H9 (cell line): Measurements from ENCODE around the gene B4GALNT2. TPM values are rescaled to one million over a fixed set of nuclear protein-coding genes. Genes with fewer than 3 reads are reported as not detected.

ENCODE experiments used
- DNase-seq: peaks from one replicate; pipeline ENCODE4 v3.0.0-alpha.2; 2017
- H2AFZ ChIP-seq: one replicate; pipeline ENCODE4 v1.6.1; 2013; ENCODE audit warnings: mild to moderate bottlenecking, low read length, control low read depth, moderate library complexity
- H2AK5ac ChIP-seq: 2 replicates; pipeline ENCODE4 v1.6.1; 2013; ENCODE audit warnings: low read length, control low read depth, mixed read lengths; ENCODE audit not compliant: insufficient read length
- H2BK120ac ChIP-seq: one replicate; pipeline ENCODE4 v1.6.1; 2013; ENCODE audit warnings: low read depth, mild to moderate bottlenecking, low read length, control low read depth, inconsistent platforms; ENCODE audit not compliant: poor library complexity, severe bottlenecking
- H2BK12ac ChIP-seq: 2 replicates; pipeline ENCODE4 v1.6.1; 2013; ENCODE audit warnings: low read length, control low read depth, mixed read lengths, low read depth; ENCODE audit not compliant: insufficient read length
- H2BK15ac ChIP-seq: 2 replicates; pipeline ENCODE4 v1.6.1; 2013; ENCODE audit warnings: low read depth, low read length, control low read depth
- H2BK20ac ChIP-seq: one replicate; pipeline ENCODE4 v1.6.1; 2013; ENCODE audit warnings: low read depth, mild to moderate bottlenecking, low read length, control low read depth, inconsistent platforms; ENCODE audit not compliant: poor library complexity, severe bottlenecking
- H2BK5ac ChIP-seq: 2 replicates; pipeline ENCODE4 v1.6.1; 2013; ENCODE audit warnings: low read length, control low read depth, mixed read lengths; ENCODE audit not compliant: insufficient read length
- H3K14ac ChIP-seq: 2 replicates; pipeline ENCODE4 v1.6.1; 2013; ENCODE audit warnings: low read length, control low read depth; ENCODE audit not compliant: insufficient read depth
- H3K18ac ChIP-seq: 2 replicates; pipeline ENCODE4 v1.6.1; 2013; ENCODE audit warnings: low read depth, mild to moderate bottlenecking, mixed read lengths, low read length, control low read depth; ENCODE audit not compliant: insufficient read length
- H3K23ac ChIP-seq: 2 replicates; pipeline ENCODE4 v1.6.1; 2013; ENCODE audit warnings: low read length, control low read depth, mixed read lengths, low read depth; ENCODE audit not compliant: insufficient read length
- H3K23me2 ChIP-seq: 2 replicates; pipeline ENCODE4 v1.6.1; 2013; ENCODE audit warnings: low read depth, mild to moderate bottlenecking, mixed read lengths, low read length, control low read depth; ENCODE audit not compliant: insufficient read length, poor library complexity, severe bottlenecking
- H3K27ac ChIP-seq: 2 replicates; pipeline ENCODE4 v1.5.1; 2013; ENCODE audit warnings: low read length, control low read depth, mixed read lengths, low read depth; ENCODE audit not compliant: insufficient read length
- H3K27me3 ChIP-seq: 2 replicates; pipeline ENCODE4 v1.6.1; 2013; ENCODE audit warnings: low read length, control low read depth, inconsistent platforms; ENCODE audit not compliant: insufficient read depth
- H3K4ac ChIP-seq: 2 replicates; pipeline ENCODE4 v1.6.1; 2013; ENCODE audit warnings: low read depth, mild to moderate bottlenecking, control low read depth, inconsistent platforms, low read length, moderate library complexity
- H3K4me1 ChIP-seq: 2 replicates; pipeline ENCODE4 v1.6.1; 2013; ENCODE audit warnings: low read length, control low read depth, inconsistent platforms; ENCODE audit not compliant: insufficient read depth
- H3K4me2 ChIP-seq: 2 replicates; pipeline ENCODE4 v1.6.1; 2013; ENCODE audit warnings: low read length, control low read depth, mixed read lengths; ENCODE audit not compliant: insufficient read length, insufficient read depth
- H3K56ac ChIP-seq: 2 replicates; pipeline ENCODE4 v1.6.1; 2013; ENCODE audit warnings: low read depth, mild to moderate bottlenecking, mixed read lengths, low read length, control low read depth; ENCODE audit not compliant: insufficient read length
- H3K79me1 ChIP-seq: 2 replicates; pipeline ENCODE4 v1.6.1; 2013; ENCODE audit warnings: low read depth, mild to moderate bottlenecking, moderate library complexity, low read length, control low read depth, inconsistent platforms; ENCODE audit not compliant: insufficient read depth, poor library complexity, severe bottlenecking
- H3K79me2 ChIP-seq: 2 replicates; pipeline ENCODE4 v1.6.1; 2013; ENCODE audit warnings: low read length, control low read depth, inconsistent platforms; ENCODE audit not compliant: insufficient read depth
- H3K9ac ChIP-seq: 2 replicates; pipeline ENCODE4 v1.6.1; 2013; ENCODE audit warnings: low read length, control low read depth, mixed read lengths; ENCODE audit not compliant: insufficient read length; ENCODE audit errors: extremely low read depth
- H3K9me3 ChIP-seq: one replicate; pipeline ENCODE4 v1.6.1; 2013; ENCODE audit warnings: low read depth, low read length, inconsistent platforms; ENCODE audit not compliant: control insufficient read depth
- H3T11ph ChIP-seq: one replicate; pipeline ENCODE4 v1.6.1; 2013; ENCODE audit warnings: mild to moderate bottlenecking, low read length, control low read depth, inconsistent platforms
- H4K20me1 ChIP-seq: one replicate; pipeline ENCODE4 v1.6.1; 2013; ENCODE audit not compliant: control insufficient read depth, insufficient read length, insufficient read depth
- H4K5ac ChIP-seq: 2 replicates; pipeline ENCODE4 v1.6.1; 2013; ENCODE audit warnings: low read depth, mild to moderate bottlenecking, mixed read lengths, low read length, control low read depth; ENCODE audit not compliant: insufficient read length
- H4K8ac ChIP-seq: replicated peaks from 2 replicates; pipeline ENCODE4 v1.6.1; 2013; ENCODE audit warnings: low read length, control low read depth, mixed read lengths, low read depth; ENCODE audit not compliant: insufficient read length
- H4K91ac ChIP-seq: 2 replicates; pipeline ENCODE4 v1.6.1; 2013; ENCODE audit warnings: low read depth, mild to moderate bottlenecking, moderate library complexity, mixed read lengths, low read length, control low read depth; ENCODE audit not compliant: insufficient read length
- H3K27ac Mint-ChIP-seq, 3 experiments: 2 replicates in 2 of 3; 3 replicates in 1 of 3; pipeline ENCODE4 v1.8.0; 2020 to 2021; ENCODE audit warnings: mixed read lengths in 3 of 3, mild to moderate bottlenecking in 1 of 3, moderate library complexity in 1 of 3
- H3K27me3 Mint-ChIP-seq: 2 replicates; pipeline ENCODE4 v1.8.0; 2021; ENCODE audit warnings: low read depth, mild to moderate bottlenecking, moderate library complexity, mixed read lengths
- H3K36me3 Mint-ChIP-seq, 3 experiments: 2 replicates in 2 of 3; 3 replicates in 1 of 3; pipeline ENCODE4 v1.8.0; 2020 to 2021; ENCODE audit warnings: low read depth in 3 of 3, mixed read lengths in 3 of 3; ENCODE audit not compliant: insufficient read depth in 1 of 3
- H3K4me1 Mint-ChIP-seq, 2 experiments: 2 replicates each; pipeline ENCODE4 v1.8.0; 2020; ENCODE audit warnings: mixed read lengths in 2 of 2
- H3K4me3 Mint-ChIP-seq, 2 experiments: 2 replicates in 1 of 2; 3 replicates in 1 of 2; pipeline ENCODE4 v1.8.0; 2020 to 2021; ENCODE audit warnings: mild to moderate bottlenecking in 2 of 2, mixed read lengths in 2 of 2, moderate library complexity in 1 of 2
- H3K9me3 Mint-ChIP-seq, 2 experiments: 2 replicates in 1 of 2; 3 replicates in 1 of 2; pipeline ENCODE4 v1.8.0; 2020; ENCODE audit warnings: mild to moderate bottlenecking in 2 of 2, mixed read lengths in 2 of 2, moderate library complexity in 1 of 2
- WGBS: extraction: QIAGEN DNeasy Blood & Tissue Kit; methylation state at CpG from one replicate; pipeline ENCODE4 v1.1.7; 2013; ENCODE audit warnings: missing lambda C conversion rate, low lambda C conversion rate, mixed read lengths; ENCODE audit not compliant: insufficient read length; ENCODE audit errors: extremely low coverage; 5-methylcytosine and 5-hydroxymethylcytosine counted together
- total RNA-seq: library from RNA; stranded (reverse); gene quantifications from 2 replicates; pipeline ENCODE4 v1.2.1, GENCODE V29; 2021
- TF ChIP-seq, protein P1 (sequence below): fragments of 200-600 bp; sonication (generic); conservative IDR thresholded peaks from 3 replicates; pipeline ENCODE4 v1.8.0; 2021; ENCODE audit warnings: antibody characterized with exemption, mild to moderate bottlenecking

B4GALNT2 gene
- total RNA-seq, 1 experiment from 2014 or later: not detected

- H3K23me2 ChIP-seq: no peaks in the 10 kb centered on the region
- H3K27me3 Mint-ChIP-seq: peaks cover 15% of the 10 kb centered on the region
- no peak overlapping the region for H2BK20ac ChIP-seq
- H3K56ac ChIP-seq: no peak overlapping the region
- H3K9me3 ChIP-seq: peaks cover 14% of the 10 kb centered on the region
- H3K27ac ChIP-seq: no peak overlapping the region
- H3K79me2 ChIP-seq: no peaks in the 10 kb centered on the region
- no peak overlapping the region for H4K5ac ChIP-seq
- H2BK5ac ChIP-seq: no peak overlapping the region
- H3K4me3 Mint-ChIP-seq: no peak overlapping the region
- peaks cover 11 to 17% (median 11%) of the 10 kb centered on the region in 3 experiments for H3K36me3 Mint-ChIP-seq
- H3K4ac ChIP-seq: no peak overlapping the region
- H2BK15ac ChIP-seq: no peak overlapping the region
- TF ChIP-seq, protein P1, sequence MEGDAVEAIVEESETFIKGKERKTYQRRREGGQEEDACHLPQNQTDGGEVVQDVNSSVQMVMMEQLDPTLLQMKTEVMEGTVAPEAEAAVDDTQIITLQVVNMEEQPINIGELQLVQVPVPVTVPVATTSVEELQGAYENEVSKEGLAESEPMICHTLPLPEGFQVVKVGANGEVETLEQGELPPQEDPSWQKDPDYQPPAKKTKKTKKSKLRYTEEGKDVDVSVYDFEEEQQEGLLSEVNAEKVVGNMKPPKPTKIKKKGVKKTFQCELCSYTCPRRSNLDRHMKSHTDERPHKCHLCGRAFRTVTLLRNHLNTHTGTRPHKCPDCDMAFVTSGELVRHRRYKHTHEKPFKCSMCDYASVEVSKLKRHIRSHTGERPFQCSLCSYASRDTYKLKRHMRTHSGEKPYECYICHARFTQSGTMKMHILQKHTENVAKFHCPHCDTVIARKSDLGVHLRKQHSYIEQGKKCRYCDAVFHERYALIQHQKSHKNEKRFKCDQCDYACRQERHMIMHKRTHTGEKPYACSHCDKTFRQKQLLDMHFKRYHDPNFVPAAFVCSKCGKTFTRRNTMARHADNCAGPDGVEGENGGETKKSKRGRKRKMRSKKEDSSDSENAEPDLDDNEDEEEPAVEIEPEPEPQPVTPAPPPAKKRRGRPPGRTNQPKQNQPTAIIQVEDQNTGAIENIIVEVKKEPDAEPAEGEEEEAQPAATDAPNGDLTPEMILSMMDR: peak; percentile 91
- H3K18ac ChIP-seq: no peak overlapping the region
- peak overlapping the region in 1 of 3 experiments; percentile 35; a peak in 1 of 7 replicates for H3K27ac Mint-ChIP-seq
- no peak overlapping the region for H3T11ph ChIP-seq
- no peaks in the 10 kb centered on the region for H3K79me1 ChIP-seq
- no peak overlapping the region for H3K4me2 ChIP-seq
- H2BK12ac ChIP-seq: no peak overlapping the region
- DNase-seq: peak; percentile 84
- no peak overlapping the region for H3K9ac ChIP-seq
- no peak overlapping the region for H4K8ac ChIP-seq
- H3K4me1 ChIP-seq: no peaks in the 10 kb centered on the region
- no peaks in the 10 kb centered on the region for H4K20me1 ChIP-seq
- H4K91ac ChIP-seq: no peak overlapping the region
- no peaks in the 10 kb centered on the region for H3K27me3 ChIP-seq
- peaks cover 37 to 38% of the 10 kb centered on the region in 2 experiments for H3K9me3 Mint-ChIP-seq
- no peak overlapping the region for H3K14ac ChIP-seq
- peaks cover 0 to 2% of the 10 kb centered on the region in 2 experiments; a peak in 1 of 4 replicates for H3K4me1 Mint-ChIP-seq
- H2AK5ac ChIP-seq: no peak overlapping the region
- H2AFZ ChIP-seq: no peak overlapping the region
- H2BK120ac ChIP-seq: no peak overlapping the region
- no CpG with 5 or more reads among the region's 5 CpGs for WGBS
- no peak overlapping the region for H3K23ac ChIP-seq
These were observed 47.7 kb downstream of the B4GALNT2 start for GRCh38 chr17:49180303-49180702.
